ENCODE results near the gene CHID1. TPM values are rescaled to one million over a fixed set of nuclear protein-coding genes. Genes with fewer than 3 reads are reported as not detected.

Gene CHID1
- total and polyA plus RNA-seq, 2 donors (not counting 1 experiment from before 2014, with no cell fraction given): 31.0 to 68.1 TPM

- H3K4me1 Mint-ChIP-seq: no peaks in the 10 kb centered on the region
- POLR2A ChIA-PET: no interaction called here
- Histone ChIP-seq H3K36me3 (replicated peaks in 1 of 2; ENCODE audit: control extremely low read depth in 1 of 2, control insufficient read depth in 1 of 2, extremely low read depth in 1 of 2, insufficient read depth in 2 of 2, low read length in 1 of 2) (peaks cover 0 to 6% of the 10 kb centered on the region in 2 experiments), H3K4me2 (replicated peaks; ENCODE audit: low read depth, low read length, poor library complexity, severe bottlenecking) (no peak overlapping the region), H3K9ac (ENCODE audit: low read length) (no peak overlapping the region), H3K27ac (ENCODE audit: low read length in 2 of 2) (no peak overlapping the region), H3K4me3 (ENCODE audit: control extremely low read depth in 1 of 5, extremely low read depth in 1 of 5, insufficient read depth in 1 of 5, low read depth in 2 of 5, low read length in 4 of 5) (no peak overlapping the region), H3K79me2 (ENCODE audit: control insufficient read depth, insufficient read depth, low read length) (no peaks in the 10 kb centered on the region), H3K27me3 (replicated peaks in 1 of 4; ENCODE audit: control extremely low read depth in 1 of 4, control insufficient read depth in 3 of 4, insufficient read depth in 4 of 4, low read length in 3 of 4) (no peaks in the 10 kb centered on the region), H3K4me1 (ENCODE audit: control insufficient read depth in 2 of 2, insufficient read depth in 2 of 2, low read length in 2 of 2) (no peaks in the 10 kb centered on the region), H2AFZ (ENCODE audit: insufficient read depth, low read depth, low read length, poor library complexity, severe bottlenecking) (no peak overlapping the region), H3K9me3 (ENCODE audit: control extremely low read depth in 1 of 3, control insufficient read depth in 2 of 3, insufficient read depth in 1 of 3, low read length in 2 of 3) (no peaks in the 10 kb centered on the region), H4K20me1 (ENCODE audit: control insufficient read depth, insufficient read depth, low read length, poor library complexity, severe bottlenecking) (no peaks in the 10 kb centered on the region)
- ATAC-seq (ENCODE audit: low read depth) (no peak), DNase-seq (no peak)
- no peaks in the 10 kb centered on the region for H3K27me3 Mint-ChIP-seq
- CTCF ChIA-PET: no interaction called here
- H3K27ac Mint-ChIP-seq: no peak overlapping the region
- 88% methylated on average over 8 of the region's 8 CpGs for WGBS (ENCODE audit: insufficient coverage)
- intact Hi-C loops (cut with micrococcal nuclease): no loop called here
- no peaks in the 10 kb centered on the region for H3K9me3 Mint-ChIP-seq (ENCODE audit: insufficient read depth)
- no peak overlapping the region for H3K4me3 Mint-ChIP-seq
- no peak for TF ChIP-seq EZH2 (IDR thresholded peaks at IDR 0.05; ENCODE audit: borderline replicate concordance, insufficient read depth, low read depth, low read length, poor library complexity, severe bottlenecking)
- no peak for TF ChIP-seq CTCF (IDR thresholded peaks at IDR 0.05)
These were observed 40.5 kb downstream of the CHID1 start for GRCh38 chr11:870127-870413.

GRCh38 chr11:869399-870126, 41.0 kb downstream of the CHID1 start:
- CTCF ChIA-PET: no interaction called here
- no peak overlapping the region for H3K27ac Mint-ChIP-seq

More at GRCh38 chr11:869399-870126, 41.0 kb downstream of the CHID1 start:
- Histone ChIP-seq H3K79me2 (ENCODE audit: control insufficient read depth, insufficient read depth, low read length) (no peaks in the 10 kb centered on the region), H4K20me1 (ENCODE audit: control insufficient read depth, insufficient read depth, low read length, poor library complexity, severe bottlenecking) (no peaks in the 10 kb centered on the region), H3K4me3 (ENCODE audit: control extremely low read depth in 1 of 5, extremely low read depth in 1 of 5, insufficient read depth in 1 of 5, low read depth in 2 of 5, low read length in 4 of 5) (no peak overlapping the region), H3K9ac (ENCODE audit: low read length) (no peak overlapping the region), H3K27me3 (replicated peaks in 1 of 4; ENCODE audit: control extremely low read depth in 1 of 4, control insufficient read depth in 3 of 4, insufficient read depth in 4 of 4, low read length in 3 of 4) (no peaks in the 10 kb centered on the region), H2AFZ (ENCODE audit: insufficient read depth, low read depth, low read length, poor library complexity, severe bottlenecking) (no peak overlapping the region), H3K27ac (ENCODE audit: low read length in 2 of 2) (no peak overlapping the region), H3K36me3 (replicated peaks in 1 of 2; ENCODE audit: control extremely low read depth in 1 of 2, control insufficient read depth in 1 of 2, extremely low read depth in 1 of 2, insufficient read depth in 2 of 2, low read length in 1 of 2) (peaks cover 0 to 6% of the 10 kb centered on the region in 2 experiments), H3K4me1 (ENCODE audit: control insufficient read depth in 2 of 2, insufficient read depth in 2 of 2, low read length in 2 of 2) (no peaks in the 10 kb centered on the region), H3K4me2 (replicated peaks; ENCODE audit: low read depth, low read length, poor library complexity, severe bottlenecking) (no peak overlapping the region), H3K9me3 (ENCODE audit: control extremely low read depth in 1 of 3, control insufficient read depth in 2 of 3, insufficient read depth in 1 of 3, low read length in 2 of 3) (no peaks in the 10 kb centered on the region)
- DNase-seq: no peak
- no peak for TF ChIP-seq CTCF (IDR thresholded peaks at IDR 0.05)
- no peak for TF ChIP-seq EZH2 (IDR thresholded peaks at IDR 0.05; ENCODE audit: borderline replicate concordance, insufficient read depth, low read depth, low read length, poor library complexity, severe bottlenecking)
- Mint-ChIP-seq H3K4me3 (no peak overlapping the region), H3K9me3 (ENCODE audit: insufficient read depth) (no peaks in the 10 kb centered on the region), H3K27me3 (no peaks in the 10 kb centered on the region), H3K4me1 (no peaks in the 10 kb centered on the region)
- intact Hi-C loops (cut with micrococcal nuclease): no loop called here
- ATAC-seq (ENCODE audit: low read depth): no peak
- POLR2A ChIA-PET: no interaction called here
- WGBS (ENCODE audit: insufficient coverage): 99% methylated on average over 21 of the region's 25 CpGs
